H1 (cell line): ENCODE data around the gene RTN4. TPM values are rescaled to one million over a fixed set of nuclear protein-coding genes. Genes with fewer than 3 reads are reported as not detected.

Source experiments
- CTCF ChIA-PET: fragments of 300-600 bp; sonication (Branson Sonifier 250); formaldehyde crosslinking; loops from one replicate; lab custom pipeline; 2021; ENCODE audit not compliant: partially characterized antibody; lab: Charles Lee
- POLR2A ChIA-PET: fragments of 300-600 bp; sonication (Branson Sonifier 250); formaldehyde crosslinking; loops from one replicate; lab custom pipeline; 2021; ENCODE audit warnings: inconsistent platforms; ENCODE audit not compliant: partially characterized antibody; lab: Charles Lee
- DNase-seq, 2 experiments: peaks; one replicate each; pipeline versions ENCODE4 v3.0.0 to v3.0.0-alpha.2; 2010 to 2022; ENCODE audit warnings: low spot score in 2 of 2, low read depth in 1 of 2, mixed read lengths in 1 of 2
- FAIRE-seq: peaks from 2 replicates; lab custom pipeline; 2011; peaks lifted over from hg19 to GRCh38; lab: Jason Lieb, UNC
- H2AFZ ChIP-seq: 2 replicates; pipeline ENCODE4 v1.8.1; 2012; ENCODE audit warnings: low read length, inconsistent platforms
- H2AK5ac ChIP-seq: 2 replicates; pipeline ENCODE4 v1.6.1; 2013; ENCODE audit warnings: low read depth, low read length
- H2BK120ac ChIP-seq: replicated peaks from 2 replicates; pipeline ENCODE3; 2013; ENCODE audit warnings: low read depth, low read length, inconsistent platforms
- H2BK12ac ChIP-seq: 2 replicates; pipeline ENCODE4 v1.6.1; 2013; ENCODE audit warnings: low read depth, low read length
- H2BK15ac ChIP-seq: 2 replicates; pipeline ENCODE4 v1.6.1; 2013; ENCODE audit warnings: low read length
- H2BK20ac ChIP-seq: 2 replicates; pipeline ENCODE4 v1.6.1; 2013; ENCODE audit warnings: low read length
- H2BK5ac ChIP-seq: 2 replicates; pipeline ENCODE4 v1.6.1; 2013; ENCODE audit warnings: low read depth, low read length
- H3K14ac ChIP-seq: 2 replicates; pipeline ENCODE4 v1.6.1; 2013; ENCODE audit warnings: inconsistent platforms; ENCODE audit not compliant: insufficient read length
- H3K18ac ChIP-seq: 2 replicates; pipeline ENCODE4 v1.6.1; 2013; ENCODE audit warnings: low read length; ENCODE audit errors: extremely low read depth
- H3K23ac ChIP-seq: 2 replicates; pipeline ENCODE4 v1.6.1; 2013; ENCODE audit warnings: inconsistent platforms; ENCODE audit not compliant: insufficient read length
- H3K23me2 ChIP-seq: 2 replicates; pipeline ENCODE4 v1.6.1; 2013; ENCODE audit warnings: low read depth, low read length
- H3K27ac ChIP-seq: 2 replicates; pipeline ENCODE4 v1.6.1; 2011; ENCODE audit warnings: low read depth, low read length, inconsistent platforms
- H3K27me3 ChIP-seq, 4 experiments: replicated peaks in 1 of 4; 1 replicate in 1 of 4; 2 replicates in 3 of 4; pipeline versions ENCODE4 v1.6.1 to v1.8.1; 2011 to 2013; ENCODE audit warnings: low read length in 3 of 4, mild to moderate bottlenecking in 3 of 4, inconsistent platforms in 2 of 4, mixed read lengths in 2 of 4, moderate library complexity in 1 of 4; ENCODE audit not compliant: control insufficient read depth in 3 of 4, insufficient read depth in 3 of 4; ENCODE audit errors: extremely low read depth in 1 of 4
- H3K36me3 ChIP-seq, 4 experiments: 2 replicates each; pipeline versions ENCODE4 v1.6.1 to v1.8.1; 2011 to 2013; ENCODE audit warnings: mild to moderate bottlenecking in 4 of 4, low read length in 3 of 4, moderate library complexity in 2 of 4, control low read depth in 1 of 4, inconsistent platforms in 1 of 4; ENCODE audit not compliant: insufficient read depth in 4 of 4, control insufficient read depth in 2 of 4
- H3K4ac ChIP-seq: replicated peaks from 2 replicates; pipeline ENCODE3; 2013; ENCODE audit warnings: low read length, low read depth, mixed read lengths, inconsistent platforms; ENCODE audit not compliant: insufficient read length
- H3K4me1 ChIP-seq, 4 experiments: replicated peaks in 1 of 4; 1 replicate in 1 of 4; 2 replicates in 3 of 4; pipeline versions ENCODE4 v1.6.1 to v1.8.1; 2011 to 2013; ENCODE audit warnings: low read length in 3 of 4, inconsistent platforms in 2 of 4, mixed read lengths in 1 of 4; ENCODE audit not compliant: insufficient read depth in 4 of 4, control insufficient read depth in 3 of 4
- H3K4me2 ChIP-seq, 2 experiments: 2 replicates each; pipeline versions ENCODE4 v1.6.1 to v1.8.1; 2011 to 2013; ENCODE audit warnings: low read depth in 2 of 2, low read length in 2 of 2, control low read depth in 1 of 2, inconsistent platforms in 1 of 2, mild to moderate bottlenecking in 1 of 2; ENCODE audit not compliant: insufficient read depth in 1 of 2
- H3K4me3 ChIP-seq, 4 experiments: fragments of 200-600, 300-600 bp in 1 of 4; sonication (generic), shearing (Covaris generic), sonication (Bioruptor Twin) in 1 of 4; 2 replicates each; pipeline versions ENCODE4 v1.5.1 to v1.8.1; 2011 to 2016; ENCODE audit warnings: low read length in 4 of 4, low read depth in 3 of 4, control low read depth in 2 of 4, inconsistent platforms in 2 of 4, mild to moderate bottlenecking in 2 of 4, mixed read lengths in 1 of 4, moderate library complexity in 1 of 4; ENCODE audit not compliant: insufficient read depth in 2 of 4; ENCODE audit errors: extremely low read depth in 1 of 4
- H3K56ac ChIP-seq: replicated peaks from 2 replicates; pipeline ENCODE3; 2013; ENCODE audit warnings: low read depth, mild to moderate bottlenecking, mixed read lengths, low read length, inconsistent platforms; ENCODE audit not compliant: insufficient read length
- H3K79me1 ChIP-seq: 2 replicates; pipeline ENCODE4 v1.6.1; 2013; ENCODE audit warnings: low read depth, low read length, control low read depth
- H3K79me2 ChIP-seq, 2 experiments: 2 replicates each; pipeline versions ENCODE4 v1.6.1 to v1.8.1; 2012 to 2013; ENCODE audit warnings: low read length in 2 of 2, mild to moderate bottlenecking in 2 of 2, inconsistent platforms in 1 of 2; ENCODE audit not compliant: insufficient read depth in 2 of 2, control insufficient read depth in 1 of 2
- H3K9ac ChIP-seq, 4 experiments: replicated peaks in 1 of 4; 1 replicate in 1 of 4; 2 replicates in 3 of 4; pipeline versions ENCODE4 v1.6.1 to v1.8.1; 2011 to 2013; ENCODE audit warnings: low read depth in 3 of 4, low read length in 3 of 4, control low read depth in 2 of 4, mild to moderate bottlenecking in 2 of 4, moderate library complexity in 2 of 4, inconsistent platforms in 1 of 4; ENCODE audit errors: extremely low read depth in 1 of 4
- H3K9me3 ChIP-seq, 2 experiments: 2 replicates each; pipeline versions ENCODE4 v1.6.1 to v1.8.1; 2012 to 2013; ENCODE audit warnings: mild to moderate bottlenecking in 2 of 2, moderate library complexity in 2 of 2, control low read depth in 1 of 2, inconsistent platforms in 1 of 2, low read depth in 1 of 2, low read length in 1 of 2, mixed read lengths in 1 of 2; ENCODE audit not compliant: insufficient read depth in 2 of 2
- H4K20me1 ChIP-seq, 2 experiments: replicated peaks in 1 of 2; 2 replicates each; pipeline versions ENCODE3 to v1.8.1; 2011 to 2013; ENCODE audit warnings: inconsistent platforms in 2 of 2, low read length in 2 of 2, mild to moderate bottlenecking in 1 of 2; ENCODE audit not compliant: insufficient read depth in 2 of 2, control insufficient read depth in 1 of 2
- H4K5ac ChIP-seq: 2 replicates; pipeline ENCODE4 v1.6.1; 2013; ENCODE audit warnings: low read length, low read depth, mixed read lengths, inconsistent platforms; ENCODE audit not compliant: insufficient read length
- H4K8ac ChIP-seq: 2 replicates; pipeline ENCODE4 v1.8.0; 2013; ENCODE audit warnings: mild to moderate bottlenecking, moderate library complexity, low read length, inconsistent platforms; ENCODE audit not compliant: insufficient read depth; ENCODE audit errors: extremely low read depth
- H4K91ac ChIP-seq: replicated peaks from 2 replicates; pipeline ENCODE3; 2013; ENCODE audit warnings: low read length, mixed read lengths, inconsistent platforms; ENCODE audit not compliant: insufficient read length
- BRCA1 ChIP-seq: IDR thresholded peaks from 2 replicates; pipeline ENCODE4 v1.6.1; 2012; ENCODE audit warnings: low read depth, low read length, improper control_type of control experiment
- CHD2 ChIP-seq: IDR thresholded peaks from 2 replicates; pipeline ENCODE4 v1.6.1; 2012; ENCODE audit warnings: low read length, improper control_type of control experiment
- FOSL1 ChIP-seq: IDR thresholded peaks from 2 replicates; pipeline ENCODE4 v1.6.1; 2011; ENCODE audit warnings: mild to moderate bottlenecking, low read depth, low read length, moderate library complexity; ENCODE audit not compliant: insufficient read depth
- POLR2AphosphoS5 ChIP-seq: IDR thresholded peaks from 2 replicates; pipeline ENCODE4 v1.6.1; 2011; ENCODE audit warnings: low read depth, low read length
- SP1 ChIP-seq: IDR thresholded peaks from 2 replicates; pipeline ENCODE4 v1.6.1; 2011; ENCODE audit warnings: low read depth, low read length
- TEAD4 ChIP-seq: IDR thresholded peaks from 2 replicates; pipeline ENCODE4 v1.6.1; 2012; ENCODE audit warnings: low read depth, low read length, inconsistent platforms, mixed read lengths
- WGBS, 2 experiments: shearing (Covaris generic) in 1 of 2; methylation state at CpG; one replicate each; pipeline versions ENCODE4 v1.1.6 to v1.1.7; 2013 to 2015; ENCODE audit warnings: low lambda C conversion rate in 2 of 2, mixed read lengths in 2 of 2, inconsistent platforms in 1 of 2, low coverage in 1 of 2, missing lambda C conversion rate in 1 of 2; ENCODE audit not compliant: insufficient replicate concordance in 2 of 2, insufficient coverage in 1 of 2, insufficient read length in 1 of 2; ENCODE audit errors: extremely low coverage in 1 of 2, missing lambda C conversion rate in 1 of 2; 5-methylcytosine and 5-hydroxymethylcytosine counted together
- polyA plus RNA-seq, 7 experiments: library from polyadenylated mRNA; depleted of rRNA in 3 of 7; stranded (reverse) in 5 of 7; unstranded in 2 of 7; fragments of >200 nt in 5 of 7; fragments of 200-250 nt in 2 of 7; gene quantifications; 1 replicate in 5 of 7; 2 replicates in 1 of 7; 4 replicates in 1 of 7; pipeline versions ENCODE4 v1.2.1 to v1.2.3, GENCODE V29; 2011 to 2013; ENCODE audit warnings: missing spikeins in 2 of 7, mixed read lengths in 2 of 7
- total RNA-seq: library from RNA; stranded (reverse); fragmentation: NEBNext Ultra II Directional; extraction: Animal tissue kit (Norgen Biotek cat#: 25700); gene quantifications from 2 replicates; pipeline ENCODE4 v1.2.1, GENCODE V29; 2021

The RTN4 gene
- total and polyA plus RNA-seq, 2 of the 8 experiments (the other 6 are each of a cell fraction or from before 2014, with no cell fraction given), result 179 to 242 TPM

- H3K56ac ChIP-seq, result no peak overlapping the region
- POLR2A ChIA-PET, result interaction anchor here (1.4 kb wide), 1 partner anchor 8 kb away, joined by 3 read pairs; no protein-coding TSS in a partner anchor
- no peak overlapping the region for H3K27ac ChIP-seq
- DNase-seq (no peak), FAIRE-seq (no peak)
- H3K36me3 ChIP-seq, result no peaks in the 10 kb centered on the region
- H4K20me1 ChIP-seq, result no peaks in the 10 kb centered on the region
- no peaks in the 10 kb centered on the region for H3K9me3 ChIP-seq
- H3K79me1 ChIP-seq, result no peaks in the 10 kb centered on the region
- no peaks in the 10 kb centered on the region for H3K23me2 ChIP-seq
- H4K8ac ChIP-seq, result no peak overlapping the region
- no peak overlapping the region for H4K91ac ChIP-seq
- no peak overlapping the region for H3K9ac ChIP-seq
- no peak overlapping the region for H2BK120ac ChIP-seq
- no peak overlapping the region for H2BK20ac ChIP-seq
- WGBS, 2 experiments, result 89% methylated on average over 9 of the region's 9 CpGs; no CpG with 5 or more reads in 1 of the 2 experiments
- no peak overlapping the region for H3K23ac ChIP-seq
- H2BK5ac ChIP-seq, result no peak overlapping the region
- H2BK15ac ChIP-seq, result no peak overlapping the region
- no peaks in the 10 kb centered on the region; a peak in 1 of 7 replicates for H3K27me3 ChIP-seq
- no peak overlapping the region for H2AFZ ChIP-seq
- CTCF ChIA-PET, result interaction anchor here (0.6 to 1.3 kb wide), 2 partner anchors 47 to 66 kb away, joined by 3 read pairs; no protein-coding TSS in a partner anchor
- no peaks in the 10 kb centered on the region for H3K79me2 ChIP-seq
- H3K4ac ChIP-seq, result no peak overlapping the region
- no peak overlapping the region for H4K5ac ChIP-seq
- no peak overlapping the region for H3K4me3 ChIP-seq
- H2AK5ac ChIP-seq, result no peak overlapping the region
- H3K14ac ChIP-seq, result no peak overlapping the region
- H2BK12ac ChIP-seq, result no peak overlapping the region
- no peak overlapping the region for H3K18ac ChIP-seq
- no peak overlapping the region for H3K4me2 ChIP-seq
- H3K4me1 ChIP-seq, result peaks cover 0 to 5% (median 0%) of the 10 kb centered on the region in 4 experiments; a peak in 2 of 7 replicates
- TF ChIP-seq SP1 (no peak), CHD2 (no peak), TEAD4 (no peak), FOSL1 (no peak), BRCA1 (no peak), POLR2AphosphoS5 (no peak)
Observed at GRCh38 chr2:54947646-54948045, 102.6 kb downstream of the RTN4 start.
